Activated CD8-positive, alpha-beta T cell treated with anti-CD3 and anti-CD28 coated beads for 36 hours (primary cell): ENCODE measurements around the gene FAM83C. TPM values are rescaled to one million over a fixed set of nuclear protein-coding genes. Genes with fewer than 3 reads are reported as not detected.

Source experiments
- ATAC-seq: fragments of 200-7000 bp; cut with Tn5 transposase; one replicate; pipeline ENCODE4 v1.10.0; 2021; ENCODE audit warnings: mild to moderate bottlenecking, moderate library complexity
- CTCF ChIA-PET: fragments of 350-600 bp; sonication (Branson Sonifier 250); formaldehyde crosslinking; loops from one replicate; lab custom pipeline; 2021; ENCODE audit warnings: antibody characterized with exemption; lab: Charles Lee
- POLR2A ChIA-PET: fragments of 350-600 bp; sonication (Branson Sonifier 250); formaldehyde crosslinking; loops from one replicate; lab custom pipeline; 2021; ENCODE audit warnings: antibody characterized with exemption; lab: Charles Lee
- DNase-seq: peaks from one replicate; pipeline ENCODE4 v3.0.0-alpha.2; 2020
- H3K27ac Mint-ChIP-seq: one replicate; pipeline ENCODE4 v1.8.0; 2021; ENCODE audit warnings: mild to moderate bottlenecking, mixed read lengths
- H3K27me3 Mint-ChIP-seq: one replicate; pipeline ENCODE4 v1.8.0; 2021; ENCODE audit warnings: mixed read lengths
- H3K36me3 Mint-ChIP-seq: one replicate; pipeline ENCODE4 v1.8.0; 2021; ENCODE audit warnings: low read depth, mixed read lengths
- H3K4me1 Mint-ChIP-seq: one replicate; pipeline ENCODE4 v1.8.0; 2021; ENCODE audit warnings: low read depth, mixed read lengths
- H3K4me3 Mint-ChIP-seq: one replicate; pipeline ENCODE4 v1.8.0; 2021; ENCODE audit warnings: mild to moderate bottlenecking, moderate library complexity, mixed read lengths
- H3K9me3 Mint-ChIP-seq: one replicate; pipeline ENCODE4 v1.8.0; 2021; ENCODE audit warnings: mixed read lengths
- CTCF ChIP-seq: fragments of 200-600 bp; IDR thresholded peaks from one replicate; pipeline ENCODE4 v1.8.0; 2022; ENCODE audit warnings: antibody characterized with exemption, mild to moderate bottlenecking
- intact Hi-C: fragments of 100-400 bp; cut with micrococcal nuclease; formaldehyde crosslinking; loops from one replicate; pipeline ENCODE4 v1.10.0; 2022
- total RNA-seq, 2 experiments: library from RNA; stranded (reverse); gene quantifications; one replicate each; pipeline ENCODE4 v1.2.3, GENCODE V29; 2021

Gene FAM83C
- total RNA-seq, 2 experiments from 2014 or later = not detected

- Mint-ChIP-seq H3K9me3 (no peaks in the 10 kb centered on the region), H3K27ac (no peak overlapping the region), H3K4me3 (no peak overlapping the region), H3K27me3 (no peaks in the 10 kb centered on the region), H3K4me1 (no peaks in the 10 kb centered on the region), H3K36me3 (no peaks in the 10 kb centered on the region)
- DNase-seq (no peak), ATAC-seq (no peak)
- TF ChIP-seq CTCF = no peak
- intact Hi-C loops = no loop called here
- ChIA-PET CTCF (interaction anchor here (1.4 to 2.9 kb wide), 3 partner anchors 11 to 147 kb away, joined by 3 to 13 read pairs (median 4); no protein-coding TSS in a partner anchor), POLR2A (no interaction called here)
Observed at GRCh38 chr20:35292504-35293285, 470 bp upstream of the FAM83C start.

DNA sequence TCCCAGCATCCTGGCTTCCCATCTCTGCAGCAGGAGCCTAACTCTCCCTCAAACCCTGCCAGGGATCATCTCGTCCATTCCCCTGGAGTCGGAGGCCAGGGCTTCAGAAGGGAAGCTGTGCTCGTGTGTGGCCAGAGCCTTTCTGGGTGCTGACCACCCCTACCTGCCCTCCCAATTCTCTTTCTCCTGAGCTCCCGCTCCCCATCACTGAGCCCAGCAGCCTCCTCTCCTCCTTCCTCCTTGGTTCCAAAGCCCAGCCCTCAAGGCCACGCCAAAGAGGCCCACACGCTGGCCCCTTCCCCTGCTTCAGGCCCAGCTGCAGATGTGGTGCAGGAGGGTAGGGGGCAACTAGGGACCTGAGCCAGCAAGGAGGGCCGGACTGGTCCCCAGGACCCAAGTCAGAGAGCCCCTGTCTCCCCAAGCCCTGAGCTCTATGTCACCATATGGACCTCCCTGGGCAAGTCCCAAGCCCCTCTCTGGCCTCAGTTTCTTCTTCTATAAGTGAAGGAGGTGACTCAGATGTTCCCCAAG is 1.3 kb downstream of the FAM83C start:
- Mint-ChIP-seq H3K27ac (no peak overlapping the region), H3K4me1 (peaks cover 2% of the 10 kb centered on the region), H3K36me3 (no peaks in the 10 kb centered on the region), H3K9me3 (no peaks in the 10 kb centered on the region), H3K4me3 (no peak overlapping the region), H3K27me3 (no peaks in the 10 kb centered on the region)
- no peak for DNase-seq
- ChIA-PET CTCF (no interaction called here), POLR2A (interaction anchor here (0.9 to 1.1 kb wide), 2 partner anchors 13 kb away, joined by 3 read pairs; partner anchors contain the start of gene MMP24OS)
- ATAC-seq = no peak
- TF ChIP-seq CTCF = no peak
- intact Hi-C loops = no loop called here

DNA sequence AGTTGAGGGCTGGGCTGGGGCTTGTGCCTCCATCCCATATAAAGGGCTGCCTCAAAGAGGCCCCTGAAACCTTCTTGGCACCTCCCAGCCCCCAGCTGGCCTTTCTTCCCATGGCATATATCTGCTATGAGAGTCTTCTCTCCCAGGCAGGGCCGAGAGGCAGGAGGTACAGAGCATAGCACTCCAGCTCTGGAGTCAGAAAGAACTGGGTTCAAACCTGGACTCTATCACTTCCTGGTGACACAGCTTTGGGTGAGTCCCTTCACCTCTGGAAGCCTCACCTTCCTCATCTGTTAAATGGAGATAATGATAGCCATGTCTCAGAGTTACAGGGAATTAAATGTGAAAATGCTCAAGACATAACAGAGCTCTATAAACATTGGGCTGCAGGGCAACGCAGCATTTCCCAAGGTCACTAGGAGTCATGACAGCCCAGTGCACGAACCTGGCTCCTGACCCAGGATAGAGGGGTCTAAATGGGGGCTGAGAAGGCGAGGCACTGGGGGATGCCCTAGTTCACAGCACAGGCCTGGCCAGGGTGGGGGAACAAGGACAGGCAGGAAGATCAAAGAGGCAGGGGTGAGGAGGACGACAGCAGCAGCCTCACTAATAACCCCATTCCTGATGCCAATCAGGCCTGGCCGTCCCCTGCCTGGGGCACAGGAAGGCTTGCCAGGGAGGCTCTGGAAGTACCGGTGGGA is 1.9 kb downstream of the FAM83C start:
- Mint-ChIP-seq H3K36me3 (no peaks in the 10 kb centered on the region), H3K27me3 (no peaks in the 10 kb centered on the region), H3K4me3 (no peak overlapping the region), H3K4me1 (peaks cover 7% of the 10 kb centered on the region), H3K9me3 (no peaks in the 10 kb centered on the region), H3K27ac (no peak overlapping the region)
- ChIA-PET CTCF (interaction anchor here (2.8 kb wide), 1 partner anchor 13 kb away, joined by 13 read pairs; no protein-coding TSS in a partner anchor), POLR2A (interaction anchor here (0.9 to 1.9 kb wide), 2 partner anchors 12 kb away, joined by 3 to 4 read pairs; partner anchors contain the start of gene MMP24OS)
- no peak for DNase-seq
- no peak for ATAC-seq
- intact Hi-C loops = no loop called here
- TF ChIP-seq CTCF = no peak

GRCh38 chr20:35288325-35289060 is 3.7 kb downstream of the FAM83C start:
- intact Hi-C loops = no loop called here
- no peaks in the 10 kb centered on the region for H3K27me3 Mint-ChIP-seq
- ATAC-seq (no peak), DNase-seq (no peak)
- no peak overlapping the region for H3K27ac Mint-ChIP-seq
- H3K36me3 Mint-ChIP-seq = peaks cover 6% of the 10 kb centered on the region
- no peak overlapping the region for H3K4me3 Mint-ChIP-seq
- H3K4me1 Mint-ChIP-seq = peaks cover 17% of the 10 kb centered on the region
- TF ChIP-seq CTCF = no peak
- CTCF ChIA-PET = interaction anchor here (1.0 to 2.8 kb wide), 2 partner anchors 15 to 175 kb away, joined by 3 to 13 read pairs; no protein-coding TSS in a partner anchor
- POLR2A ChIA-PET = interaction anchor here (1.9 kb wide), 1 partner anchor 14 kb away, joined by 4 read pairs; no protein-coding TSS in a partner anchor
- no peaks in the 10 kb centered on the region for H3K9me3 Mint-ChIP-seq
